ENCODE data around the gene KIR2DL1.
"Not testable (repeated sequence)": the region's sequence is repeated elsewhere in the genome, so short reads cannot be mapped to it uniquely, and the experiment has no call there.

KIR2DL1 gene

DNA sequence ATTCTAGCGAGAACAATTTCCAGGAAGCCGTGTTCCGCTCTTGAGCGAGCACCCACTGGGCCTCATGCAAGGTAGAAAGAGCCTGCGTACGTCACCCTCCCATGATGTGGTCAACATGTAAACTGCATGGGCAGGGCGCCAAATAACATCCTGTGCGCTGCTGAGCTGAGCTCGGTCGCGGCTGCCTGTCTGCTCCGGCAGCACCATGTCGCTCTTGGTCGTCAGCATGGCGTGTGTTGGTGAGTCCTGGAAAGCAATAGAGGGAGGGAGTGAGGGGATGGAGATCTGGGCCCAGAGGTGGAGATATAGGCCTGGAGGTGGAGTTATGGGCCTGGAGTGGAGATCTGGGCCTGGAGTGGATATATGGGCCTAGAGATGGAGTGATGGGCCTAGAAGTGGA lies at the start of gene KIR2DL1:
Gene KIR2DL1, plus strand, starts transcription at position 148 of the 400 bp plus-strand sequence. Its CDS starts 58 bp downstream, at position 206.
- not testable (repeated sequence) for H3K4me3 ChIP-seq (ENCODE audit: low read depth, low read length); DNase-seq (ENCODE audit: low read depth)

DNA sequence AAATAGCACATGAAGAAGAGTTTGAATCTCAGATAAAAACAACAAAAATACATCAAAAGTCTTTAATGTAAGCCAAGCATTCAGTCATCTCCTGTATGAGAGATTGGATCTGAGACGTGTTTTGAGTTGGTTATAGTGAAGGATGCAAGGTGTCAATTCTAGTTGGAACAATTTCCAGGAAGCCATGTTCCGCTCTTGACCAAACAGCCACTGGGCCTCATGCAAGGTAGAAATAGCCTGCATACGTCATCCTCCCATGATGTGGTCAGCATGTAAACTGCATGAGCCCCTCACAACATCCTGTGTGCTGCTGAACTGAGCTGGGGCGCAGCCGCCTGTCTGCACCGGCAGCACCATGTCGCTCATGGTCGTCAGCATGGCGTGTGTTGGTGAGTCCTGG lies 45.5 kb upstream of the KIR2DL1 start, which contains the start of gene KIR3DL3:
Gene KIR3DL3, plus strand, starts transcription at position 301 of the 400 bp plus-strand sequence. Its CDS starts 55 bp downstream, at position 356.
- TF ChIP-seq CTCF (IDR thresholded peaks at IDR 0.05; ENCODE audit: low read depth, low read length) = no peak
- TF ChIP-seq POLR2A (IDR thresholded peaks at IDR 0.05; ENCODE audit: extremely low read depth, insufficient read length) = no peak
- TF ChIP-seq MYC (IDR thresholded peaks at IDR 0.05; ENCODE audit: low read depth, low read length) = no peak
- TF ChIP-seq, protein P1, sequence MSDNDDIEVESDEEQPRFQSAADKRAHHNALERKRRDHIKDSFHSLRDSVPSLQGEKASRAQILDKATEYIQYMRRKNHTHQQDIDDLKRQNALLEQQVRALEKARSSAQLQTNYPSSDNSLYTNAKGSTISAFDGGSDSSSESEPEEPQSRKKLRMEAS (IDR thresholded peaks at IDR 0.05; ENCODE audit: low read depth, low read length) = no peak
- DNase-seq (ENCODE audit: low read depth) = no peak

DNA sequence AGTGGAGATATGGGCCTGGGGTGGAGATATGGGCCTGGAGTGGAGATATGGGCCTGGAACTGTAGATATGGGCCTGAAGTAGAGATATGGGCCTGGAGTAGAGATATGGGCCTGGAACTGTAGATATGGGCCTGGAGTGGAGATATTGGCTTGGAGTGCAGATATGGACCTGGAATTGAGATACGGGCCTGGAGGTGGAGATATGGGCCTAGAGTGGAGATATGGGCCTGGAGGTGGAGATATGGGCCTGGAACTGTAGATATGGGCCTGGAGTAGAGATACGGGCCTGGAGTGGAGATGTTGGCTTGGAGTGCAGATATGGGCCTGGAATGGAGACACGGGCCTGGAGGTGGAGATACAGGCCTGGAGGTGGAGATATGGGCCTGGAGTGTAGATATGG lies 44.9 kb upstream of the KIR2DL1 start:
- TF ChIP-seq POLR2A (IDR thresholded peaks at IDR 0.05; ENCODE audit: extremely low read depth, insufficient read length) = no peak
- TF ChIP-seq MYC (IDR thresholded peaks at IDR 0.05; ENCODE audit: low read depth, low read length) = no peak
- TF ChIP-seq, protein P1 (IDR thresholded peaks at IDR 0.05; ENCODE audit: low read depth, low read length) = no peak
- no peak for TF ChIP-seq CTCF (IDR thresholded peaks at IDR 0.05; ENCODE audit: low read depth, low read length)
- DNase-seq (ENCODE audit: low read depth) = no peak
- no peak overlapping the region for H3K4me3 ChIP-seq (ENCODE audit: low read depth, low read length)

More for the DNA sequence above, 45.5 kb upstream of the KIR2DL1 start, which contains the start of gene KIR3DL3:
- H3K4me3 ChIP-seq (ENCODE audit: low read depth, low read length) = no peak within 1 kb of the TSS

DNA sequence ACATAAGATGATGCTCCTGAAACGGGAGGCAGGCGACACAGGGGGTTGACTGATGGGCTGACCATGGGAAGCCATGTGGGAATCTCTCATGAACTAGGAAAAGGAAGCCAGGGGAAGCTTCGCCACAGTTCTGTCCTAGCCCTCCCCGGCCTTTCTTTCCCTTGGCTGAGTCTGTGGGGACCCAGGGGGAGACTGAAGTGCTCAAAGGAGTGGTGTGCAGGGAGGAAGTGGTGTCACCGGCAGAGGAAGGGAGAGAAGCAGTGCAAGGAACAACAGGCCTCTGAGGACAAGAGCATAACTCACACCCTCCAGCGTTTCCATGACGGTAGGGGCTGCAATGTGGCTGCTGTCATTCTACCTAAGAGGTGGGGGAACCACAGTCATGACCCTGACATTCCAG lies 44.3 kb upstream of the KIR2DL1 start:
- no peak overlapping the region for H3K4me3 ChIP-seq (ENCODE audit: low read depth, low read length)
- TF ChIP-seq POLR2A (IDR thresholded peaks at IDR 0.05; ENCODE audit: extremely low read depth, insufficient read length) = no peak
- TF ChIP-seq CTCF (IDR thresholded peaks at IDR 0.05; ENCODE audit: low read depth, low read length) = no peak
- no peak for TF ChIP-seq MYC (IDR thresholded peaks at IDR 0.05; ENCODE audit: low read depth, low read length)
- TF ChIP-seq, protein P1 (IDR thresholded peaks at IDR 0.05; ENCODE audit: low read depth, low read length) = no peak
- no peak for DNase-seq (ENCODE audit: low read depth)

DNA sequence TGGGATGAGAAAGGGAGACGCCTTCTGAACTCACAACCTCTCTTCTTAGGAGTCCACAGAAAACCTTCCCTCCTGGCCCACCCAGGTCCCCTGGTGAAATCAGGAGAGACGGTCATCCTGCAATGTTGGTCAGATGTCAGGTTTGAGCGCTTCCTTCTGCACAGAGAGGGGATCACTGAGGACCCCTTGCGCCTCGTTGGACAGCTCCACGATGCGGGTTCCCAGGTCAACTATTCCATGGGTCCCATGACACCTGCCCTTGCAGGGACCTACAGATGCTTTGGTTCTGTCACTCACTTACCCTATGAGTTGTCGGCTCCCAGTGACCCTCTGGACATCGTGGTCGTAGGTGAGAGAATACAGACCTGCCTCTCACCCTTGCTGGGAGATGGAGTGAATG lies 42.0 kb upstream of the KIR2DL1 start:
- DNase-seq (ENCODE audit: low read depth) = no peak
- TF ChIP-seq POLR2A (IDR thresholded peaks at IDR 0.05; ENCODE audit: extremely low read depth, insufficient read length) (no peak), CTCF (IDR thresholded peaks at IDR 0.05; ENCODE audit: low read depth, low read length) (no peak)
- TF ChIP-seq, protein P1 (IDR thresholded peaks at IDR 0.05; ENCODE audit: low read depth, low read length) = no peak
- H3K4me3 ChIP-seq (ENCODE audit: low read depth, low read length) = no peak overlapping the region

GRCh38 chr19:54728167-54728566 lies 41.4 kb upstream of the KIR2DL1 start:
- no peak overlapping the region for H3K4me3 ChIP-seq (ENCODE audit: low read depth, low read length)
- TF ChIP-seq, protein P1 (IDR thresholded peaks at IDR 0.05; ENCODE audit: low read depth, low read length) = no peak
- TF ChIP-seq POLR2A (IDR thresholded peaks at IDR 0.05; ENCODE audit: extremely low read depth, insufficient read length) (no peak), MYC (IDR thresholded peaks at IDR 0.05; ENCODE audit: low read depth, low read length) (no peak), CTCF (IDR thresholded peaks at IDR 0.05; ENCODE audit: low read depth, low read length) (no peak)
- no peak for DNase-seq (ENCODE audit: low read depth)
